PC-3 (cell line): Measurements from ENCODE around the gene BARHL1.

Experiments used
- EZH2phosphoT487 ChIP-seq: fragments of 300-600 bp; sonication (generic); IDR thresholded peaks from 2 replicates; pipeline ENCODE4 v1.6.1; 2018; ENCODE audit warnings: mild to moderate bottlenecking, antibody characterized with exemption, low read length, borderline replicate concordance
- TF ChIP-seq, protein P1 (sequence below): fragments of 300-600 bp; sonication (generic); conservative IDR thresholded peaks from 2 replicates; pipeline ENCODE4 v1.5.1; 2017; ENCODE audit warnings: antibody characterized with exemption, low read depth, mild to moderate bottlenecking, low read length

DNA sequence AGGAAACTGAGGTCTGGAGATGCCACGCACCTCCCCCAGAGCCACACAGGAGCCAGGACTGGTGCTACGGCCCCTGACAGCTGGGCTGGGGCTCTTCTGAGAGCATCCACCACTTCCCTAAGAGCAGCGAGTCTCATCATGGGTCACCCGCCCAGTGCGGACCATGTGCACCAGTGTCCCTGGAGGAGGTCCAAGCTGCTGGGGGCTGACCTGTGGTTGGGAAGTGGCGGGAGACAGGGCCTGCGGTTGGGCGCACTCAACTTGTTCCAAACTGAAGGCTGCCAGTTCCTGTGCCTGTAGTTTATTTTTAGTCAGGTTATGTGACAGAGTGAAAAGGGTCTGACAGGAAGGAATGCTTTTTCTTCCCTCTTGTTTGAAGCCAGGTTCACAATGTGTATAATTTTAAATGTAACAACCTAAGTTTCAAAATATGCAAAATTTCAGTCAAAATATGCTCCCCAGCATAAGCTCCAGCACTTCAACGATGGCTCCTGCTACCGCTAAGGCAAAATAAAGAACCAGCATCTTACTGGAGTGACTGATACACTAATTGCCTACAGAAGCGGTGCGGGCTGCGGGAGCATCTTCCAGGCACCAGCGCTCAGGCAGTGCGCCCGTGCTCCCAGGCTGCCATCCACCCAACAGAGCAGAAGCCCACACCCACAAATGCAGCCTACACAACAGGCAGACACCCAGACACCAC, 14.8 kb downstream of the BARHL1 start:
- TF ChIP-seq, protein P1, sequence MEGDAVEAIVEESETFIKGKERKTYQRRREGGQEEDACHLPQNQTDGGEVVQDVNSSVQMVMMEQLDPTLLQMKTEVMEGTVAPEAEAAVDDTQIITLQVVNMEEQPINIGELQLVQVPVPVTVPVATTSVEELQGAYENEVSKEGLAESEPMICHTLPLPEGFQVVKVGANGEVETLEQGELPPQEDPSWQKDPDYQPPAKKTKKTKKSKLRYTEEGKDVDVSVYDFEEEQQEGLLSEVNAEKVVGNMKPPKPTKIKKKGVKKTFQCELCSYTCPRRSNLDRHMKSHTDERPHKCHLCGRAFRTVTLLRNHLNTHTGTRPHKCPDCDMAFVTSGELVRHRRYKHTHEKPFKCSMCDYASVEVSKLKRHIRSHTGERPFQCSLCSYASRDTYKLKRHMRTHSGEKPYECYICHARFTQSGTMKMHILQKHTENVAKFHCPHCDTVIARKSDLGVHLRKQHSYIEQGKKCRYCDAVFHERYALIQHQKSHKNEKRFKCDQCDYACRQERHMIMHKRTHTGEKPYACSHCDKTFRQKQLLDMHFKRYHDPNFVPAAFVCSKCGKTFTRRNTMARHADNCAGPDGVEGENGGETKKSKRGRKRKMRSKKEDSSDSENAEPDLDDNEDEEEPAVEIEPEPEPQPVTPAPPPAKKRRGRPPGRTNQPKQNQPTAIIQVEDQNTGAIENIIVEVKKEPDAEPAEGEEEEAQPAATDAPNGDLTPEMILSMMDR: no peak
- no peak for TF ChIP-seq EZH2phosphoT487
